ENCODE measurements around the gene ICA1.

Gene ICA1

DNA sequence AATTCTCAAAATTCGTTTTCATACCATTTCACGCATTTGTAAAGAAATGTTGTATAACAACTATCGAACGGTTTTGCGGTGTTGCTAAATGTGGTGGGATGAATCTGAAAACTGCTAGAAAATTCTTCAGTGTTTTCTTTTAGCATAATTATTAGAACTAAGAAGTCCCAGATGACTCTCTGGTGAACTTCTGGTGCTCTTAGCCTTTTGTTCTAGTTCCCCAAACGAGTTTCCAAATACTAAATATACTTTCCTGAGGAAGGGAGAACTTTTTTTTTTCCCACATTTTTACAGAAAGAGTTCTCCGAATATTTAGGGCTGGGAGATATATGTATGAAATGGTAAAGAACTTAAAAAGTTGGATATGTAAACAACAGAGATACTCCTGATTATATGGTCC, 82.5 kb downstream of the ICA1 start:
- no peak for DNase-seq (ENCODE audit: low read depth)
- TF ChIP-seq, protein P1, sequence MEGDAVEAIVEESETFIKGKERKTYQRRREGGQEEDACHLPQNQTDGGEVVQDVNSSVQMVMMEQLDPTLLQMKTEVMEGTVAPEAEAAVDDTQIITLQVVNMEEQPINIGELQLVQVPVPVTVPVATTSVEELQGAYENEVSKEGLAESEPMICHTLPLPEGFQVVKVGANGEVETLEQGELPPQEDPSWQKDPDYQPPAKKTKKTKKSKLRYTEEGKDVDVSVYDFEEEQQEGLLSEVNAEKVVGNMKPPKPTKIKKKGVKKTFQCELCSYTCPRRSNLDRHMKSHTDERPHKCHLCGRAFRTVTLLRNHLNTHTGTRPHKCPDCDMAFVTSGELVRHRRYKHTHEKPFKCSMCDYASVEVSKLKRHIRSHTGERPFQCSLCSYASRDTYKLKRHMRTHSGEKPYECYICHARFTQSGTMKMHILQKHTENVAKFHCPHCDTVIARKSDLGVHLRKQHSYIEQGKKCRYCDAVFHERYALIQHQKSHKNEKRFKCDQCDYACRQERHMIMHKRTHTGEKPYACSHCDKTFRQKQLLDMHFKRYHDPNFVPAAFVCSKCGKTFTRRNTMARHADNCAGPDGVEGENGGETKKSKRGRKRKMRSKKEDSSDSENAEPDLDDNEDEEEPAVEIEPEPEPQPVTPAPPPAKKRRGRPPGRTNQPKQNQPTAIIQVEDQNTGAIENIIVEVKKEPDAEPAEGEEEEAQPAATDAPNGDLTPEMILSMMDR (IDR thresholded peaks at IDR 0.05; ENCODE audit: control insufficient read depth, insufficient read depth, low read depth, low read length, missing control alignments): no peak
- H3K4me3 ChIP-seq (ENCODE audit: control insufficient read depth, low read depth, low read length): no peak overlapping the region

- TF ChIP-seq, protein P1 (IDR thresholded peaks at IDR 0.05; ENCODE audit: control insufficient read depth, insufficient read depth, low read depth, low read length, missing control alignments): no peak
- no peak for DNase-seq (ENCODE audit: low read depth)
- no peak overlapping the region for H3K4me3 ChIP-seq (ENCODE audit: control insufficient read depth, low read depth, low read length)
Observed at GRCh38 chr7:8178353-8178752, 83.6 kb downstream of the ICA1 start.

GRCh38 chr7:8177109-8177933, 84.6 kb downstream of the ICA1 start:
- H3K4me3 ChIP-seq (ENCODE audit: control insufficient read depth, low read depth, low read length): no peak overlapping the region
- no peak for DNase-seq (ENCODE audit: low read depth)

DNA sequence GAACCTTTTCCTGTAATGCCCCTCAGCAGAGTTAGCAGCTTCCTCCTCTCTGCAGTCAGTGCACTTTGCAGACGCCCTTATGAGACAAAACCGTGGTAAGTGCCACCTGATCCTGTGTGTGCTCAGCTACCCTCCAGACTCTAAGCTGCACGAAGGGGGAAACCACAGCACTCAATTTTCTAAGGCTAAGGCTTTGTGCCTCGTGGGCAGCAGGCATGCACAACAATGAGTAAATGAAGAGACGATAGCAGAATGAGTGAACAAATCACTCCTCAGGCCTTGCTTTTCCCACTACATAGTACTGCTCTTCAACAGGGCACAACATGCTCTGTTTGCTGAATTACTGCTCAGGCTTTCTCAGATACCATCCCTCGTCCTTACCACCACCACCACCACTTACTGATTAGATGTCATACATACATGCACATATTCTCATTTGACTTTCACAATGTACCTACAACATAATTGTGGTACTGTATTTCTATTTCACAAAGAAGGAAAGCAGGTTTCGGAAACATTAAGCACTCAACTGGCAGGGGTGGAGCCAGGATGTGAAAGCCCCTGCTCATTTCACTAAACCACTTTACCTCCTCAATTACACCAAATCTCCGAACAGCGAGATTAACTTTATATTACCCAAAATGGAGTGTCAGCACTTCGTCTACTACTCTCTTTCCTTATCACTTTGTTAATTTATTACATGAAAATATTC, 85.4 kb downstream of the ICA1 start:
- no peak for DNase-seq (ENCODE audit: low read depth)
- TF ChIP-seq, protein P1 (IDR thresholded peaks at IDR 0.05; ENCODE audit: control insufficient read depth, insufficient read depth, low read depth, low read length, missing control alignments): no peak

More at GRCh38 chr7:8177109-8177933, 84.6 kb downstream of the ICA1 start:
- TF ChIP-seq, protein P1 (IDR thresholded peaks at IDR 0.05; ENCODE audit: control insufficient read depth, insufficient read depth, low read depth, low read length, missing control alignments): no peak

GRCh38 chr7:8175929-8176369, 86.0 kb downstream of the ICA1 start:
- no peak for DNase-seq (ENCODE audit: low read depth)
- no peak overlapping the region for H3K4me3 ChIP-seq (ENCODE audit: control insufficient read depth, low read depth, low read length)
- TF ChIP-seq, protein P1 (IDR thresholded peaks at IDR 0.05; ENCODE audit: control insufficient read depth, insufficient read depth, low read depth, low read length, missing control alignments): no peak

More for the DNA sequence above, 85.4 kb downstream of the ICA1 start:
- no peak overlapping the region for H3K4me3 ChIP-seq (ENCODE audit: control insufficient read depth, low read depth, low read length)

- TF ChIP-seq, protein P1 (IDR thresholded peaks at IDR 0.05; ENCODE audit: control insufficient read depth, insufficient read depth, low read depth, low read length, missing control alignments): no peak
- H3K4me3 ChIP-seq (ENCODE audit: control insufficient read depth, low read depth, low read length): no peak overlapping the region
- no peak for DNase-seq (ENCODE audit: low read depth)
Observed at GRCh38 chr7:8172372-8173354, 89.3 kb downstream of the ICA1 start.

Measured in AG09309 (cell line).